ENCODE data around the gene RNF121. TPM values are rescaled to one million over a fixed set of nuclear protein-coding genes. Genes with fewer than 3 reads are reported as not detected.
A peak's percentile ranks its signal among the peaks of the same experiment; 100 is the strongest.

Gene RNF121
- total and polyA plus RNA-seq, 2 of the 4 experiments (the other 2 are of a cell fraction) = 43.4 to 88.7 TPM

GRCh38 chr11:71987521-71987920, 58.7 kb downstream of the RNF121 start:
- peaks cover 11% of the 10 kb centered on the region for H3K4me1 ChIP-seq (ENCODE audit: control insufficient read depth, insufficient read depth, low read length)
- no peak overlapping the region for H2AK5ac ChIP-seq (ENCODE audit: low read depth, low read length)
- dilution Hi-C loops (cut with HindIII; ENCODE audit: low sequenced_read_pairs, unreplicated experiment) (no loop called here), intact Hi-C loops (cut with micrococcal nuclease) (no loop called here), in situ Hi-C loops (cut with MboI; ENCODE audit: low sequenced_read_pairs) (loop anchor here (10.0 kb wide), 1 partner anchor 63 kb away; the partner anchor contains the start of genes RNF121 and XNDC1N)
- CTCF ChIA-PET = interaction anchor here (0.7 to 1.4 kb wide), 5 partner anchors 11 to 460 kb away, joined by 3 to 6 read pairs (median 3); no protein-coding TSS in a partner anchor
- peaks cover 17% of the 10 kb centered on the region for H3K9me1 ChIP-seq (ENCODE audit: insufficient read depth, low read length)
- no peak overlapping the region for H3K56ac ChIP-seq (ENCODE audit: extremely low read depth, insufficient read depth, low read length)
- peak overlapping the region; percentile 20; the same call in 1 of the 2 replicates for H3K4me2 ChIP-seq (ENCODE audit: low read depth, low read length)
- H2AFZ ChIP-seq (replicated peaks; ENCODE audit: low read length, poor library complexity) = no peak overlapping the region
- no peak for DNase-seq
- peak overlapping the region; percentile 26; the same call in 1 of the 2 replicates for H3K27ac ChIP-seq (ENCODE audit: insufficient read depth, low read length)
- no TSS peak for BruUV-seq (replicated peaks)
- H4K8ac ChIP-seq (ENCODE audit: low read depth in 2 of 2, low read length in 2 of 2) = no peak overlapping the region
- H3K9ac ChIP-seq (ENCODE audit: low read depth, low read length) = no peak overlapping the region
- H3K4ac ChIP-seq (ENCODE audit: low read depth, low read length) = no peak overlapping the region
- peak overlapping the region; percentile 14 for H2BK5ac ChIP-seq (ENCODE audit: low read depth, low read length, poor library complexity, severe bottlenecking)
- no peak overlapping the region for H2BK15ac ChIP-seq (ENCODE audit: low read depth, low read length)
- no peak overlapping the region for H3K4me3 ChIP-seq (ENCODE audit: insufficient read depth, low read depth, low read length)
- H3K18ac ChIP-seq (ENCODE audit: low read depth, low read length) = no peak overlapping the region
- H2BK20ac ChIP-seq (ENCODE audit: low read depth, low read length) = no peak overlapping the region
- no peak overlapping the region for H2AK9ac ChIP-seq (replicated peaks; ENCODE audit: low read depth, low read length, poor library complexity)
- TF ChIP-seq SMC3 (IDR thresholded peaks at IDR 0.05; ENCODE audit: low read depth, low read length) (no peak), NFE2L2 (IDR thresholded peaks at IDR 0.05; ENCODE audit: low read depth, low read length) (no peak), MAFK (IDR thresholded peaks at IDR 0.05; ENCODE audit: low read depth, low read length) (no peak), RAD21 (IDR thresholded peaks at IDR 0.05; ENCODE audit: low read length) (no peak), POLR2A (IDR thresholded peaks at IDR 0.05; ENCODE audit: low read depth, low read length) (no peak), RCOR1 (IDR thresholded peaks at IDR 0.05; ENCODE audit: insufficient replicate concordance, low read length) (no peak), RFX5 (IDR thresholded peaks at IDR 0.05; ENCODE audit: low read depth, low read length) (no peak), FOS (IDR thresholded peaks at IDR 0.05; ENCODE audit: low read depth, low read length) (no peak), CEBPB (IDR thresholded peaks at IDR 0.05; ENCODE audit: low read depth, low read length) (no peak), CHD1 (IDR thresholded peaks at IDR 0.05; ENCODE audit: low read depth, low read length) (no peak), MXI1 (IDR thresholded peaks at IDR 0.05; ENCODE audit: borderline replicate concordance, low read depth, low read length) (no peak), MAZ (IDR thresholded peaks at IDR 0.05; ENCODE audit: borderline replicate concordance, low read depth, low read length) (no peak), BHLHE40 (IDR thresholded peaks at IDR 0.05; ENCODE audit: low read depth, low read length) (no peak)
- TF ChIP-seq, protein P1, sequence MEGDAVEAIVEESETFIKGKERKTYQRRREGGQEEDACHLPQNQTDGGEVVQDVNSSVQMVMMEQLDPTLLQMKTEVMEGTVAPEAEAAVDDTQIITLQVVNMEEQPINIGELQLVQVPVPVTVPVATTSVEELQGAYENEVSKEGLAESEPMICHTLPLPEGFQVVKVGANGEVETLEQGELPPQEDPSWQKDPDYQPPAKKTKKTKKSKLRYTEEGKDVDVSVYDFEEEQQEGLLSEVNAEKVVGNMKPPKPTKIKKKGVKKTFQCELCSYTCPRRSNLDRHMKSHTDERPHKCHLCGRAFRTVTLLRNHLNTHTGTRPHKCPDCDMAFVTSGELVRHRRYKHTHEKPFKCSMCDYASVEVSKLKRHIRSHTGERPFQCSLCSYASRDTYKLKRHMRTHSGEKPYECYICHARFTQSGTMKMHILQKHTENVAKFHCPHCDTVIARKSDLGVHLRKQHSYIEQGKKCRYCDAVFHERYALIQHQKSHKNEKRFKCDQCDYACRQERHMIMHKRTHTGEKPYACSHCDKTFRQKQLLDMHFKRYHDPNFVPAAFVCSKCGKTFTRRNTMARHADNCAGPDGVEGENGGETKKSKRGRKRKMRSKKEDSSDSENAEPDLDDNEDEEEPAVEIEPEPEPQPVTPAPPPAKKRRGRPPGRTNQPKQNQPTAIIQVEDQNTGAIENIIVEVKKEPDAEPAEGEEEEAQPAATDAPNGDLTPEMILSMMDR (conservative IDR thresholded peaks at IDR 0.05; ENCODE audit: low read depth, low read length) = no peak
- TF ChIP-seq, protein P2, sequence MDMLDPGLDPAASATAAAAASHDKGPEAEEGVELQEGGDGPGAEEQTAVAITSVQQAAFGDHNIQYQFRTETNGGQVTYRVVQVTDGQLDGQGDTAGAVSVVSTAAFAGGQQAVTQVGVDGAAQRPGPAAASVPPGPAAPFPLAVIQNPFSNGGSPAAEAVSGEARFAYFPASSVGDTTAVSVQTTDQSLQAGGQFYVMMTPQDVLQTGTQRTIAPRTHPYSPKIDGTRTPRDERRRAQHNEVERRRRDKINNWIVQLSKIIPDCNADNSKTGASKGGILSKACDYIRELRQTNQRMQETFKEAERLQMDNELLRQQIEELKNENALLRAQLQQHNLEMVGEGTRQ (IDR thresholded peaks at IDR 0.05; ENCODE audit: low read depth, low read length) = no peak
- TF ChIP-seq, protein P3, sequence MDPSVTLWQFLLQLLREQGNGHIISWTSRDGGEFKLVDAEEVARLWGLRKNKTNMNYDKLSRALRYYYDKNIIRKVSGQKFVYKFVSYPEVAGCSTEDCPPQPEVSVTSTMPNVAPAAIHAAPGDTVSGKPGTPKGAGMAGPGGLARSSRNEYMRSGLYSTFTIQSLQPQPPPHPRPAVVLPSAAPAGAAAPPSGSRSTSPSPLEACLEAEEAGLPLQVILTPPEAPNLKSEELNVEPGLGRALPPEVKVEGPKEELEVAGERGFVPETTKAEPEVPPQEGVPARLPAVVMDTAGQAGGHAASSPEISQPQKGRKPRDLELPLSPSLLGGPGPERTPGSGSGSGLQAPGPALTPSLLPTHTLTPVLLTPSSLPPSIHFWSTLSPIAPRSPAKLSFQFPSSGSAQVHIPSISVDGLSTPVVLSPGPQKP (IDR thresholded peaks at IDR 0.05; ENCODE audit: borderline replicate concordance, low read depth, low read length) = no peak
- peaks cover 7% of the 10 kb centered on the region for H3K36me3 ChIP-seq (ENCODE audit: control insufficient read depth, insufficient read depth, low read length)
- H3K14ac ChIP-seq (replicated peaks; ENCODE audit: low read depth, low read length) = 0 out of 2 replicates have a peak overlapping the region, but pooled peaks have one; percentile 1
- POLR2A ChIA-PET (ENCODE audit: unreplicated experiment) = no interaction called here
- no CpG with 5 or more reads among the region's 2 CpGs for WGBS, 2 experiments (ENCODE audit: extremely low coverage in 2 of 2, insufficient read length in 1 of 2)
- no peak overlapping the region for H4K91ac ChIP-seq (ENCODE audit: insufficient read depth, low read depth, low read length)
- H4K20me1 ChIP-seq (ENCODE audit: insufficient read depth, low read length) = peaks cover 5% of the 10 kb centered on the region; the same call in 1 of the 2 replicates
- H2BK120ac ChIP-seq (ENCODE audit: low read depth, low read length) = no peak overlapping the region
- H3K27me3 ChIP-seq (ENCODE audit: control insufficient read depth, insufficient read depth, low read length) = no peaks in the 10 kb centered on the region
- H3K23ac ChIP-seq (ENCODE audit: low read depth, low read length) = no peak overlapping the region
- no peaks in the 10 kb centered on the region for H3K9me3 ChIP-seq (ENCODE audit: control insufficient read depth, insufficient read depth, low read length)
- ATAC-seq (ENCODE audit: low read depth) = peak; percentile 9; the same call in 1 of the 2 replicates
- H4K5ac ChIP-seq (ENCODE audit: low read depth, low read length) = no peak overlapping the region
- H3K79me1 ChIP-seq (ENCODE audit: low read depth in 1 of 2, low read length in 2 of 2) = peaks cover 11 to 21% of the 10 kb centered on the region in 2 experiments; a peak in 1 of 4 replicates
